Hepatocyte (in vitro differentiated cells): ENCODE measurements around the gene RREB1. TPM values are rescaled to one million over a fixed set of nuclear protein-coding genes. Genes with fewer than 3 reads are reported as not detected.

ENCODE experiments used
- DNase-seq: peaks from one replicate; pipeline ENCODE4 v3.0.0-alpha.2; 2016; ENCODE audit warnings: low spot score
- H2AFZ ChIP-seq: fragments of 200-600 bp; sonication (generic); 2 replicates; pipeline ENCODE4 v1.6.0; 2016; ENCODE audit warnings: antibody characterized with exemption, mild to moderate bottlenecking
- H3K27ac ChIP-seq: fragments of 200-600 bp; sonication (generic); 2 replicates; pipeline ENCODE4 v1.5.1; 2016; ENCODE audit warnings: mild to moderate bottlenecking
- H3K27me3 ChIP-seq: fragments of 200-600 bp; sonication (generic); 2 replicates; pipeline ENCODE4 v1.6.1; 2016
- H3K36me3 ChIP-seq: fragments of 200-600 bp; sonication (generic); replicated peaks from 2 replicates; pipeline ENCODE4 v1.5.1; 2016; ENCODE audit warnings: low read depth; ENCODE audit not compliant: insufficient read depth
- H3K4me1 ChIP-seq: fragments of 200-600 bp; sonication (generic); 2 replicates; pipeline ENCODE4 v1.5.1; 2016; ENCODE audit warnings: mild to moderate bottlenecking, moderate library complexity; ENCODE audit not compliant: insufficient read depth
- H3K4me2 ChIP-seq: fragments of 200-600 bp; sonication (generic); 2 replicates; pipeline ENCODE4 v1.6.0; 2016
- H3K4me3 ChIP-seq: fragments of 200-600 bp; sonication (generic); 2 replicates; pipeline ENCODE4 v1.5.1; 2016; ENCODE audit warnings: mild to moderate bottlenecking
- H3K79me2 ChIP-seq: fragments of 200-600 bp; sonication (generic); 2 replicates; pipeline ENCODE4 v1.6.0; 2017; ENCODE audit warnings: mild to moderate bottlenecking
- H3K9me2 ChIP-seq: fragments of 200-600 bp; sonication (generic); replicated peaks from 2 replicates; pipeline ENCODE4 v1.6.0; 2017; ENCODE audit warnings: mild to moderate bottlenecking; ENCODE audit not compliant: insufficient read depth
- H3K9me3 ChIP-seq: fragments of 200-600 bp; sonication (generic); 2 replicates; pipeline ENCODE4 v1.5.1; 2016; ENCODE audit warnings: low read depth, mild to moderate bottlenecking
- H4K20me1 ChIP-seq: fragments of 200-600 bp; sonication (generic); 2 replicates; pipeline ENCODE4 v1.6.0; 2016; ENCODE audit warnings: mild to moderate bottlenecking; ENCODE audit not compliant: insufficient read depth, poor library complexity, severe bottlenecking
- EZH2 ChIP-seq: fragments of 200-600 bp; sonication (generic); IDR thresholded peaks from 2 replicates; pipeline ENCODE4 v1.6.1; 2016; ENCODE audit warnings: antibody characterized with exemption, mild to moderate bottlenecking, borderline replicate concordance
- EZH2phosphoT487 ChIP-seq: fragments of 200-600 bp; sonication (generic); IDR thresholded peaks from one replicate; pipeline ENCODE4 v1.6.1; 2018; ENCODE audit warnings: antibody characterized with exemption, mild to moderate bottlenecking, low read depth, moderate library complexity; ENCODE audit not compliant: unreplicated experiment, severe bottlenecking
- WGBS: methylation state at CpG from one replicate; pipeline ENCODE4 v1.1.6; 2016; ENCODE audit warnings: low lambda C conversion rate; ENCODE audit errors: missing lambda C conversion rate; 5-methylcytosine and 5-hydroxymethylcytosine counted together
- polyA plus RNA-seq: library from polyadenylated mRNA; unstranded; fragments of >200 nt; fragmentation: Nextera tagmentation; extraction: Ambion mirVana; gene quantifications from 2 replicates; pipeline ENCODE4 v1.2.1, GENCODE V29; 2016
- total RNA-seq: library from RNA; depleted of rRNA; stranded (reverse); fragments of >200 nt; gene quantifications from 2 replicates; pipeline ENCODE4 v1.2.3, GENCODE V29; 2014
- TF ChIP-seq, protein P1 (sequence below): fragments of 200-600 bp; sonication (generic); IDR thresholded peaks from 2 replicates; pipeline ENCODE4 v1.5.1; 2016; ENCODE audit warnings: antibody characterized with exemption, mild to moderate bottlenecking; ENCODE audit not compliant: poor library complexity

RREB1 gene
- total and polyA plus RNA-seq, 2 experiments from 2014 or later = 15.2 to 28.7 TPM

DNA sequence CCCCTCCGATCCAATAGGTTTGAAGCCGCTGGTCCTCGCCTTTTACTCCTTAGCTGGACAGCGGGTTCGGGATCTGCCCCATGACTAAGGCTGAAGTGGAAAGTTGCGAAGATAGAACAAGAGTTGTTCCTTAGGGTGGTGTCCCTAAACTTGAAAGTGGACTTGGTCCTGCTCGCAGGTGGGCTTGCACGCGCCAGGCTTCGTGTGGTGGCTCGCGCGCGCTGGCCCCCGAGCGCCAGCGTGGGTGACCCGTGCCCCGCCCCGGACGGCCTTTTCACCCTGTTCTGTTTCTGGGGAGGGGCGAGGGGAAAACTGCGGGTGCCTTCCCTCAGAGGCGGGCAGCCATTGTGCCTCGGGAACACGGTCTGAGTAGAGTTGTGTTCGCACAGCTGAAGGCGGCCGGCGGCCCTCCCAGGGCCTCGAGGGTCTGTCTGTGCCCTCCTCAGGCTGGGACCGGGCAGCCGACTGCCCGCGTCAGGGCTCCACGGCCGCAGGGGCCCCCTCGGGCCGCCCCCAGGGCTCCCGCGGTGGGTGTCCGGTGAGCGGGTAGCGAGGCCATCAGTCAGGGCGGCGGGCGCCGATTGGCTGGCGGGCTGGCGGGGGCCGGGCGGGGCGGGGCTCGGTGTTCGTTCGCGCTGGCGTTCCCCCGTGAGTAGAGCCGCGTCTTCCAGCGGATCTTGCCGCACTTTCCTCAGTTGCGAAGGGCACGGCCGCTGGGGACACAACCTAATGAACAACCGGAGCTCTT is 33.0 kb downstream of the RREB1 start:
- H3K4me3 ChIP-seq = peak overlapping the region; percentile 55
- H3K9me3 ChIP-seq = no peaks in the 10 kb centered on the region
- peak overlapping the region; percentile 85 for H3K4me2 ChIP-seq
- TF ChIP-seq, protein P1, sequence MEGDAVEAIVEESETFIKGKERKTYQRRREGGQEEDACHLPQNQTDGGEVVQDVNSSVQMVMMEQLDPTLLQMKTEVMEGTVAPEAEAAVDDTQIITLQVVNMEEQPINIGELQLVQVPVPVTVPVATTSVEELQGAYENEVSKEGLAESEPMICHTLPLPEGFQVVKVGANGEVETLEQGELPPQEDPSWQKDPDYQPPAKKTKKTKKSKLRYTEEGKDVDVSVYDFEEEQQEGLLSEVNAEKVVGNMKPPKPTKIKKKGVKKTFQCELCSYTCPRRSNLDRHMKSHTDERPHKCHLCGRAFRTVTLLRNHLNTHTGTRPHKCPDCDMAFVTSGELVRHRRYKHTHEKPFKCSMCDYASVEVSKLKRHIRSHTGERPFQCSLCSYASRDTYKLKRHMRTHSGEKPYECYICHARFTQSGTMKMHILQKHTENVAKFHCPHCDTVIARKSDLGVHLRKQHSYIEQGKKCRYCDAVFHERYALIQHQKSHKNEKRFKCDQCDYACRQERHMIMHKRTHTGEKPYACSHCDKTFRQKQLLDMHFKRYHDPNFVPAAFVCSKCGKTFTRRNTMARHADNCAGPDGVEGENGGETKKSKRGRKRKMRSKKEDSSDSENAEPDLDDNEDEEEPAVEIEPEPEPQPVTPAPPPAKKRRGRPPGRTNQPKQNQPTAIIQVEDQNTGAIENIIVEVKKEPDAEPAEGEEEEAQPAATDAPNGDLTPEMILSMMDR = no peak
- TF ChIP-seq EZH2 (no peak), EZH2phosphoT487 (no peak)
- no peaks in the 10 kb centered on the region for H3K27me3 ChIP-seq
- H3K9me2 ChIP-seq = no peaks in the 10 kb centered on the region
- peak overlapping the region; percentile 98 for H3K27ac ChIP-seq
- no peaks in the 10 kb centered on the region for H3K36me3 ChIP-seq
- H4K20me1 ChIP-seq = peaks cover 4% of the 10 kb centered on the region
- H3K4me1 ChIP-seq = peaks cover 61% of the 10 kb centered on the region
- H2AFZ ChIP-seq = peak overlapping the region; percentile 57
- 6% methylated on average over 37 of the region's 67 CpGs for WGBS
- peaks cover 91% of the 10 kb centered on the region for H3K79me2 ChIP-seq
- DNase-seq = peak; percentile 89

DNA sequence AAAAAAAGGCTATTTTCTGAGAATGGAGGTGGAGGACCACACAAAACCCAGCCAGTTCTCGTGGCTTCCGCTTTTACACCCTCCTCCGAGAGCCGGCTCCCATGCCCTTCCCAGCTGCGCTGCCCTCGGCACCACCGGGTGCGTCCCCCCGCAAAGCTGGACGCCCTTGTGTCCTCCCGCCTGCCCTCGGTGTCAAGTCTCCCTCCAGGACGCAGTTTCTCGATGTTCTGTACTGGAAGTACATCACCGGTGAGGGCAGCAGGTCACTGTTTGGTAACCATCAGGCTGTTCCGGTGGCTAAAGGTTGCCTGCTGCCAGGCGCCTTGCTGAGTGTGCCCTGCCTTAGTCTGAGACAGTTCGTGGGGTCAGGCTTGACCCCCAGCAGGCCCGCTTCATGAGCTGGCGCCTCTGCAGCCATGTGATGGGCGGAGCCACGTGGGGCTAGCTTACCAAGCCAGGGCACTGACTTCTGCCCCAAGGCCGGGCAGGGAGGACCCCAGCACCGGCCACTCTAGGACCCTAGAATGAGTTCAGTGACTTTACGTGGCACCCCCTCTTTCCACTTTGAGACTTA is 34.6 kb downstream of the RREB1 start:
- WGBS = 98% methylated on average over 25 of the region's 25 CpGs
- Histone ChIP-seq H4K20me1 (no peaks in the 10 kb centered on the region), H3K4me1 (peaks cover 71% of the 10 kb centered on the region), H2AFZ (no peak overlapping the region), H3K4me3 (no peak overlapping the region), H3K27me3 (no peaks in the 10 kb centered on the region), H3K9me3 (no peaks in the 10 kb centered on the region), H3K9me2 (no peaks in the 10 kb centered on the region), H3K79me2 (peaks cover 91% of the 10 kb centered on the region), H3K4me2 (no peak overlapping the region), H3K27ac (peak overlapping the region; percentile 98), H3K36me3 (no peaks in the 10 kb centered on the region)
- no peak for TF ChIP-seq EZH2phosphoT487
- TF ChIP-seq, protein P1 = no peak
- TF ChIP-seq EZH2 = no peak
- no peak for DNase-seq

DNA sequence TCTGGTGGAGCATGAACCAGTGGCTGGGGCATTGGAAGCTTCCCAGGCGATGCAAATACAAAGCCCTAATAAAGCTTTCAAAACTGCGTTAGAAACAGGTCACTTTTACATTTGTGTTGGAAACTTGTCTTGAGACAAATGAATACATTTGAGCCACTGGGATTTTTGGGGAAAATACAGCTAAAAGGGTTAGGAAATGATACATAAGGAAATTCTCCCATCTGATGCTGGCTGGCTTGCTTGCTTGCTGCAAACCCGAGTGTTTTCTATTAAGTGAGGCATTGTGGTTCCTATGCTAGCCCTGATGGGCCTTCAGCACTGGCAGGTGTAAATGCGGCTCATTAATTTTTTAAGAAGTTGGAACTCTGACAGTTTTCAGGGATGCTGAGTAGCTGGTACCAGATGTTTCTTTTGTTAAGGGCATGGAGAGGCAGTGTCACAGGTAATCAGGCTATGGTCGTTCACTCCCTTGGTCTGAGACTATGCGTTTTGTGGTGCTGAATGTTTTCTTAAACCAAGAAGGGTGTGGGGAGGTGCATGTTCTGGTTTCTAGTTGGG is 35.2 kb downstream of the RREB1 start:
- Histone ChIP-seq H3K79me2 (peaks cover 91% of the 10 kb centered on the region), H3K36me3 (no peaks in the 10 kb centered on the region), H3K9me2 (no peaks in the 10 kb centered on the region), H3K4me3 (no peak overlapping the region), H2AFZ (no peak overlapping the region), H3K27ac (peak overlapping the region; percentile 20), H3K4me1 (peaks cover 75% of the 10 kb centered on the region), H3K9me3 (no peaks in the 10 kb centered on the region), H4K20me1 (no peaks in the 10 kb centered on the region), H3K4me2 (peak overlapping the region; percentile 58), H3K27me3 (no peaks in the 10 kb centered on the region)
- 74% methylated on average over 6 of the region's 6 CpGs for WGBS
- DNase-seq = no peak
- no peak for TF ChIP-seq EZH2phosphoT487
- no peak for TF ChIP-seq EZH2
- TF ChIP-seq, protein P1 = no peak
